Liver (tissue), 9 donors: Measurements from ENCODE around the gene NPAS2. TPM values are rescaled to one million over a fixed set of nuclear protein-coding genes. Genes with fewer than 3 reads are reported as not detected.

Experiments
- DNase-seq: peaks from one replicate; pipeline ENCODE4 v3.0.0-alpha.2; 2017; ENCODE audit warnings: low spot score
- H3K27ac ChIP-seq, 2 donors: one replicate each; pipeline ENCODE4 v1.7.0; 2013; ENCODE audit warnings: inconsistent platforms in 2 of 2, low read length in 2 of 2, control low read depth in 1 of 2, low read depth in 1 of 2, mild to moderate bottlenecking in 1 of 2
- H3K27me3 ChIP-seq, 4 donors: one replicate each; pipeline versions ENCODE4 v1.6.1 to v1.7.0; 2013; ENCODE audit warnings: low read length in 3 of 4, inconsistent platforms in 1 of 4, mild to moderate bottlenecking in 1 of 4, moderate library complexity in 1 of 4; ENCODE audit not compliant: control insufficient read depth in 4 of 4, insufficient read depth in 4 of 4
- H3K36me3 ChIP-seq, 4 donors: one replicate each; pipeline versions ENCODE4 v1.6.1 to v1.7.0; 2013; ENCODE audit warnings: low read length in 3 of 4, mild to moderate bottlenecking in 3 of 4, low read depth in 1 of 4, moderate library complexity in 1 of 4; ENCODE audit not compliant: control insufficient read depth in 4 of 4, insufficient read depth in 3 of 4
- H3K4me1 ChIP-seq, 4 donors: one replicate each; pipeline versions ENCODE4 v1.6.1 to v1.7.0; 2013; ENCODE audit warnings: low read length in 3 of 4, mild to moderate bottlenecking in 3 of 4, moderate library complexity in 1 of 4; ENCODE audit not compliant: control insufficient read depth in 4 of 4, insufficient read depth in 4 of 4
- H3K4me3 ChIP-seq, 3 donors: one replicate each; pipeline versions ENCODE4 v1.6.1 to v1.7.0; 2013; ENCODE audit warnings: low read length in 3 of 3, control low read depth in 1 of 3, low read depth in 1 of 3, mild to moderate bottlenecking in 1 of 3
- H3K9ac ChIP-seq, 2 donors: one replicate each; pipeline ENCODE4 v1.7.0; 2013; ENCODE audit warnings: low read length in 2 of 2, mild to moderate bottlenecking in 2 of 2, moderate library complexity in 2 of 2, control low read depth in 1 of 2, low read depth in 1 of 2
- H3K9me3 ChIP-seq, 4 donors: one replicate each; pipeline versions ENCODE4 v1.6.1 to v1.7.0; 2013; ENCODE audit warnings: low read length in 3 of 4; ENCODE audit not compliant: control insufficient read depth in 4 of 4
- EGR1 ChIP-seq, 2 donors: IDR thresholded peaks; 2 replicates each; pipeline ENCODE4 v1.6.1; 2016 to 2018; ENCODE audit warnings: antibody characterized with exemption in 2 of 2, low read depth in 2 of 2
- FOXA1 ChIP-seq: IDR thresholded peaks from 2 replicates; pipeline ENCODE4 v1.6.1; 2016; ENCODE audit warnings: antibody characterized with exemption
- FOXA2 ChIP-seq: IDR thresholded peaks from 2 replicates; pipeline ENCODE4 v1.6.1; 2016; ENCODE audit warnings: antibody characterized with exemption
- GABPA ChIP-seq, 2 donors: IDR thresholded peaks in 1 of 2; conservative IDR thresholded peaks in 1 of 2; 2 replicates each; pipeline ENCODE4 v1.6.1; 2016; ENCODE audit warnings: antibody characterized with exemption in 2 of 2, mild to moderate bottlenecking in 1 of 2, moderate library complexity in 1 of 2
- HNF4A ChIP-seq, 2 donors: conservative IDR thresholded peaks; 2 replicates each; pipeline ENCODE4 v1.6.1; 2016; ENCODE audit warnings: antibody characterized with exemption in 2 of 2, mild to moderate bottlenecking in 2 of 2
- MAX ChIP-seq: IDR thresholded peaks from 2 replicates; pipeline ENCODE4 v1.6.1; 2016; ENCODE audit warnings: antibody characterized with exemption
- NR2F2 ChIP-seq: IDR thresholded peaks from 2 replicates; pipeline ENCODE4 v1.6.1; 2016; ENCODE audit warnings: antibody characterized with exemption
- RAD21 ChIP-seq, 2 donors: IDR thresholded peaks; 2 replicates each; pipeline ENCODE4 v1.6.1; 2016; ENCODE audit warnings: antibody characterized with exemption in 2 of 2, mild to moderate bottlenecking in 2 of 2
- RXRA ChIP-seq, 2 donors: IDR thresholded peaks; 2 replicates each; pipeline ENCODE4 v1.6.1; 2017 to 2018; ENCODE audit warnings: antibody characterized with exemption in 2 of 2, mild to moderate bottlenecking in 1 of 2
- SP1 ChIP-seq: IDR thresholded peaks from 2 replicates; pipeline ENCODE4 v1.6.1; 2018; ENCODE audit warnings: antibody characterized with exemption, mild to moderate bottlenecking
- TAF1 ChIP-seq: conservative IDR thresholded peaks from 2 replicates; pipeline ENCODE4 v1.6.1; 2016; ENCODE audit warnings: antibody characterized with exemption, mild to moderate bottlenecking
- YY1 ChIP-seq: IDR thresholded peaks from 2 replicates; pipeline ENCODE4 v1.6.1; 2016; ENCODE audit warnings: antibody characterized with exemption, mild to moderate bottlenecking
- ZBTB33 ChIP-seq: IDR thresholded peaks from 2 replicates; pipeline ENCODE4 v1.6.1; 2016; ENCODE audit warnings: antibody characterized with exemption
- WGBS: extraction: QIAGEN DNeasy Blood & Tissue Kit; methylation state at CpG from one replicate; pipeline ENCODE4 v1.1.7; 2013; 5-methylcytosine and 5-hydroxymethylcytosine counted together
- polyA plus RNA-seq, 2 donors: library from polyadenylated mRNA; stranded (reverse) in 1 of 2; unstranded in 1 of 2; fragments of 200-250 nt in 1 of 2; fragments of >200 nt in 1 of 2; fragmentation: Nextera tagmentation in 1 of 2; extraction: Ambion mirVana in 1 of 2; gene quantifications; one replicate each; pipeline versions ENCODE4 v1.2.1 to v1.2.3, GENCODE V29; 2013 to 2015
- total RNA-seq, 2 donors: library from RNA; depleted of rRNA; stranded (reverse); fragments of >200 nt; gene quantifications; one replicate each; pipeline ENCODE4 v1.2.3, GENCODE V29; 2014
- donor health status: healthy.
- donor health status: healthy.
- donor health status: healthy.
- donor health status: healthy.
- donor health status: healthy.

NPAS2 gene
- total and polyA plus RNA-seq, 4 donors: 0.33 to 24.3 (median 6.6) TPM

- WGBS: 94% methylated on average over 4 of the region's 4 CpGs
- Histone ChIP-seq H3K27ac (no peak overlapping the region), H3K4me1 (no peaks in the 10 kb centered on the region), H3K9ac (no peak overlapping the region), H3K4me3 (no peak overlapping the region), H3K36me3 (no peaks in the 10 kb centered on the region), H3K27me3 (no peaks in the 10 kb centered on the region), H3K9me3 (no peaks in the 10 kb centered on the region)
- no peak for TF ChIP-seq YY1
- no peak for DNase-seq
Measured at GRCh38 chr2:100771125-100771524, 48.8 kb upstream of the NPAS2 start.

GRCh38 chr2:100773538-100773937 lies 46.4 kb upstream of the NPAS2 start:
- Histone ChIP-seq H3K27me3 (no peaks in the 10 kb centered on the region), H3K27ac (no peak overlapping the region), H3K36me3 (no peaks in the 10 kb centered on the region), H3K9me3 (no peaks in the 10 kb centered on the region), H3K9ac (no peak overlapping the region), H3K4me3 (no peak overlapping the region), H3K4me1 (no peaks in the 10 kb centered on the region)
- TF ChIP-seq TAF1: no peak
- DNase-seq: no peak
- WGBS: 83% methylated on average over 4 of the region's 4 CpGs

- H3K9ac ChIP-seq: no peak overlapping the region
- H3K36me3 ChIP-seq: no peaks in the 10 kb centered on the region
- H3K27me3 ChIP-seq: no peaks in the 10 kb centered on the region
- no peak for DNase-seq
- H3K9me3 ChIP-seq: no peaks in the 10 kb centered on the region
- peaks cover 0 to 8% (median 5%) of the 10 kb centered on the region in 4 donors for H3K4me1 ChIP-seq
- TF ChIP-seq MAX (no peak), HNF4A (conservative IDR thresholded peaks at IDR 0.05) (no peak)
- no peak overlapping the region for H3K4me3 ChIP-seq
- H3K27ac ChIP-seq: no peak overlapping the region
Measured at GRCh38 chr2:100776445-100776844, 43.5 kb upstream of the NPAS2 start.

- TF ChIP-seq FOXA1 (no peak), YY1 (no peak), EGR1 (IDR thresholded peaks at IDR 0.05; ENCODE audit: low read depth in 2 of 2) (no peak), HNF4A (conservative IDR thresholded peaks at IDR 0.05) (no peak), ZBTB33 (no peak), SP1 (no peak), NR2F2 (no peak), GABPA (IDR thresholded peaks at IDR 0.05 in 1 of 2, conservative IDR thresholded peaks at IDR 0.05 in 1 of 2) (no peak), TAF1 (no peak), FOXA2 (no peak), RAD21 (IDR thresholded peaks at IDR 0.05) (no peak), RXRA (IDR thresholded peaks at IDR 0.05) (no peak)
- H3K4me1 ChIP-seq: peaks cover 0 to 8% (median 5%) of the 10 kb centered on the region in 4 donors
- no peak overlapping the region for H3K9ac ChIP-seq
- no peaks in the 10 kb centered on the region for H3K9me3 ChIP-seq
- no peaks in the 10 kb centered on the region for H3K36me3 ChIP-seq
- no peak for DNase-seq
- WGBS: 91% methylated on average over 12 of the region's 12 CpGs
- H3K4me3 ChIP-seq: no peak overlapping the region
- no peak overlapping the region for H3K27ac ChIP-seq
- no peaks in the 10 kb centered on the region for H3K27me3 ChIP-seq
Measured at GRCh38 chr2:100778637-100779450, 41.1 kb upstream of the NPAS2 start.
